ENCODE measurements around the gene MAN1B1.

Gene MAN1B1

DNA sequence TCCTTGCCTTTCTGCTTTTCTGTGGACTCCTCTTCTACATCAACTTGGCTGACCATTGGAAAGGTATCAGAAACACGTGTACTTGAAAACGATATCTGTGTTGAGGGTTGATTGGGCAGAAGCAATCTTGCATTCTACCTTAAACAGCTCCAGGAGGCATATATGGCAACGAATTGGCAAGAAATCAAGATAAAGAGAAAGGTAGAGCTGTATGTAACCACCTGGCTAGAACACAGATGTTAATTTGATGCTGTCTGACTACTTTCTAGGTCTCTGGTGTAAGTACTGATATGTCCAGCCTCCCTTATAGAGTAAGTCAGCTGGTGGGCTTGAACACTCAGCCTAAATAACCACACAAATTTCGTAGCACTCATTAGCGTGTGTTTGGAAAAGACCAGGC is 1.3 kb downstream of the MAN1B1 start:
- no peak for DNase-seq

DNA sequence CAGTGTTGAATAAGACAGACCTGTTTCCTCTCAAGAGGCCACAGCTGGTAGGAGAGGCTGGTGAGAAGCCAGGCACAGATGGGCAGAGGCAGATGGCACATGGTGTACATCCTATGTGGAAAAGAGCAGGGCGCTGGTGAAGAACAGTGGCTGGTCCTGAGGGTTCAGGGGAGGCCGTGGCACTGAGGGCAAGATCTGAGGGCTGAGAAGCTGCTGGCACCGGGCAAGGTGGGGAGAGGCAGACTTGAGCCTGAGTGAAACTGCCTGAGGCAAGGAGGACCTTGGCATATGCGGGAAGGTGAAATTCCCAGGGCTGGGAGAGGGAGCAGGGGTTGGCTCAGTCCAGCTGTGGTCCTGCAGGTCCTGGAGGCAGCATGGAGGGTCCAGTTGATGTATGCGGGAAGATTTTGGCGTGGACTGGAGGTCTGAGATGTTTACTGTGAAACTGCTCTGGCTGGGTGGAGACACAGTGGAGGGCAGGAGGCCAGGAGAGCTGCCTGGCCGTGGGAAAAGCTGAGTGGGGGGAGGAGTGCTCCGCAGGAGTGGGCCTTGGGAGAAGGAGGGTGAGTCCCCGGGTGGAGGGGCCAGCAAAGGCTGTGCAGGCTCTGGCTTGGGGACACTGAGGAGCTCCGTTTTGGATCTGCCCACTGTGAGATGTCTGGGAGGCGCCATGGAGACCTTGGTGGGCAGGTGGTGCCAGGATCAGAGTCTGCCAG is 2.6 kb downstream of the MAN1B1 start:
- DNase-seq = no peak

DNA sequence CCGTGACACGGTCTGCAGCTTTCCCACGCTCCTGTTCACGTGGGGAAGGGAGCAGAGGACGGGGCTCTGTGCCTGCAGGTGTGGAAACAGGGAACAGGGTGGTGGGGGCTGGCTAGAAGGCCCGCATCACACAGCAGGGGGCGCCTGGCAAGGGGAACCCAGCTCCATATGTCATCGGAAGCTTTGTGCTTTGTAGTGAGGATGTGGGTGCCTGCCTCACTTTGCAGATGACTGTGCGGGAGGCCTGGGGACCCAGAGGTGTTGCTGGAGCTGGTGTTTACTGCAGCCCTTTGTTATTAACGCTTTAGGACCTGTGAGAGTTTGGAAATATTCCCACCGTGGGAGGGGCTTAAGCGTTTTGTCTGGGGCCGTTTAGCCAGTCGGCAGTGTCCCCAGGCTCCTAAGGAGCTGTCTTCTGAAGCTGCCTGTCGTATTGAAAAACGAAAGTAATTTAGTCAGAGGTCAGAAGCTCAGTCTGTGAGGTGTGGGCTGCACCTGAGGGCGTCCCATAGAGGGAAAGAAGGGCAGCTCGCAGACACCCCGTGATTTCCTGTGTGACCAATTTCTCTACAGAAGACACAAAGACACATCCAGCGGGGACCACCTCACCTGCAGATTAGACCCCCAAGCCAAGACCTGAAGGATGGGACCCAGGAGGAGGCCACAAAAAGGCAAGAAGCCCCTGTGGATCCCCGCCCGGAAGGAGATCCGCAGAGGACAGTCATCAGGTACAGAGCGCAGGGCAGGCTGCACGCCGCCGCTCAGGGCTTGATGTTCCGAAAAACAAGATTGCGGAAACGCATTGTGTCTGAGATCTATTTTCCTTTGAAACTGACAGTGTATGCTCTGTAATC is 9.1 kb downstream of the MAN1B1 start:
- no peak for DNase-seq

DNA sequence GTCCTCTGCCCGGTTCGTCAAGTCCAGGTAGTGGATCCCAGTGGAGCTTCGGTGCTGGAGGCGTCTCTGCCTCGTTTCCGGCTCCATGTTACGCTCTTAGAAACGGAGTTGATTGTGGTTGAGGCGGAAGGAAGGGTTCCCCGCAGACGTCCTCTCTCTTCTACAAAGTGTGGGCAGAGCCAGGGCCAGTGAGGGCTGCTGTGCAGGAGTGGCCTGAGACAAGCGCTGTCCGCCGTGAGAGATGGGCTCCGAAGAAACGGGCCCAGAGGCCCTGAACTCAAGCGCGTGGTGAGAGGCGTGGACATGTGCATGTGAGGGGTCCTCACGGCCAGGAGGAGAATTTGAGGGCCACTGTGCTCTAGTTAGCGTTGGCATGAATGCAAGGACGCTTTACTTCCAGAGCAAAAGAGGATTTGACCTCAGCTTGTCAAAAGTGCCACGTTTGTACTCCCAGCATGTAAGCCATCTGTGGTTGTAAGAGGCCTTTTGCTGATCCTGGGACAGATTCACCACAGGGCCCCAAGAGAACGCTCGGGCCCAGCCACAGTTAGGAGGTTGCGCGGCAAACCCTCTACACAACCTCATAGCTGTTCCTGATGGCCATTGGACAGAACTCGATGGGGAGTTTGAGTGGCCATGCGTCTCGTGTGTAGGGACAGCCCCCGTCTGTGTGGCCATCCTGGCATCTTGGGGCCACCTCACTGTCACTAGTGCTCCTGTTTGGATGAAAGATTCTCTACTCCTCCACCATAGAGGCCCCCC is 10.2 kb downstream of the MAN1B1 start:
- no peak for DNase-seq

DNA sequence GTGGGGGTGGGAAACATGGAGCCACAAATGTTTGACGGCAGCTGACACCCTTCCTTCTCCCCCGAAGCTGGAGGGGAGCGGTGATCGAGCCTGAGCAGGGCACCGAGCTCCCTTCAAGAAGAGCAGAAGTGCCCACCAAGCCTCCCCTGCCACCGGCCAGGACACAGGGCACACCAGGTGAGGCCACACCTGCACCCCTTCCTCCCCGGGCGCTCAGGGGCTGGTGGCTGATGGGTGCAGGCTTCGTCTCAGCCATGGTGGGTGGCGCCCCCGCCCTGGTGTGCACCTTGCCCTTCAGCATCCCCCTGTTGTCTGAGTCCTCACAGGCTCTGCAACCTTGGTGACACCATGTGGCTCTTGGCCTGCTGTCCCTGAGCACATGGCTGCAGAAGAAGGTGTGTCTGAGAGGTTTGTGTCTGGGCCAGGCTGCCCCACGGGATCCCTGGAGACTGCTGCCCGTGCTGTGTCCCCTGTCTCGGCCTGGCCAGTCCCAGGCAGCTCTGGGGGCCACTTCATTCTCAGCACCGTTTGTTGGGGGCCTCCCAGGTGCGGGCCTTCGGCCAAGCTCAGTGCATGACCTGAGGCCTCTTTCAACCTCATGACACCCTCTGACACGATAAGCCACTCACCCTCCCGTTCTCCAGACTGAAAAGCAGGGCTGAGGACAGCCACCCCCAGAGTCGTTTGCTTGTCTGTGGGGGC is 11.1 kb downstream of the MAN1B1 start:
- DNase-seq = no peak

DNA sequence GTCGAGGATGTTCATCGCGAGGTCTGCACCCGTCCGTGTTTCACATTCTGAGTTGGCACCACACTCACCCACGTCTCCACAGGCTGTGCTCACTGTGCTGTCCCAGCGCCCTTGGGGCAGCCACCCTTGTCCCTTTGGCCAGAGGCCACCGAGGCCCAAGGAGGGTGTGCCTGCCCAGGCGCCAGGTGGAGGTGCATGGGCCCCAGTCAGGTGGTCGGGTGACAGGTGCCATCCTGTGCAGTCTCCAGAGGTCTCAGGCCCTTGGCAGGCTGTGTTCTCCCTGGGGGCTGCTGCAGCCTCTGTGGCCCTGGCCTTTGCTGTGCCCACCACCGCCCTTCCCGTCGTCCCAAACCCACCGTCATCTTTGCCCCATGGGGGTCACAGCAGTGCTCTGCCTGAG is 12.4 kb downstream of the MAN1B1 start:
- DNase-seq = no peak

DNA sequence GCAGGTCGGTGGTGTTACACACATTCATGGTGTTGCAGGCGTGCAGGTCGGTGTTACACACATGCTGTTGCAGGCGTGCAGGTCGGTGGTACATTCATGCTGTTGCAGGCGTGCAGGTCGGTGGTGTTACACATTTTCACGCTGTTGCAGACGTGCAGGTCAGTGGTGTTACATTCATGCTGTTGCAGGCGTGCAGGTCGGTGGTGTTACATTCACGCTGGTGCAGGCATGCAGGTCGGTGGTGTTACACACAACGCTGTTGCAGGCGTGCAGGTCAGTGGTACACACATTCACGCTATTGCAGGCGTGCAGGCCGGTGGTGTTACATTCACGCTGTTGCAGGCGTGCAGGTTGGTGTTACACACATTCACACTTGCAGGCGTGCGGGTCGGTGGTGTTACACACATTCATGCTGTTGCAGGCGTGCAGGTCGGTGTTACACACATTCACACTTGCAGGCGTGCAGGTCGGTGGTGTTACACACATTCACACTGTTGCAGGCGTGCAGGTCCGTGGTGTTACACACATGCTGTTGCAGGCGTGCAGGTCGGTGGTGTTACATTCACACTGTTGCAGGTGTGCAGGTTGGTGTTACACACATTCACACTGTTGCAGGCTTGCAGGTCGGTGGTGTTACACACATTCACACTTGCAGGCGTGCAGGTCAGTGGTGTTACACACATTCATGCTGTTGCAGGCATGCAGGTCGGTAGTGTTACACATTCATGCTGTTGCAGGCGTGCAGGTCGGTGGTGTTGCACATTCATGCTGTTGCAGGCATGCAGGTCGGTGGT is 16.6 kb downstream of the MAN1B1 start:
- no peak for DNase-seq

DNA sequence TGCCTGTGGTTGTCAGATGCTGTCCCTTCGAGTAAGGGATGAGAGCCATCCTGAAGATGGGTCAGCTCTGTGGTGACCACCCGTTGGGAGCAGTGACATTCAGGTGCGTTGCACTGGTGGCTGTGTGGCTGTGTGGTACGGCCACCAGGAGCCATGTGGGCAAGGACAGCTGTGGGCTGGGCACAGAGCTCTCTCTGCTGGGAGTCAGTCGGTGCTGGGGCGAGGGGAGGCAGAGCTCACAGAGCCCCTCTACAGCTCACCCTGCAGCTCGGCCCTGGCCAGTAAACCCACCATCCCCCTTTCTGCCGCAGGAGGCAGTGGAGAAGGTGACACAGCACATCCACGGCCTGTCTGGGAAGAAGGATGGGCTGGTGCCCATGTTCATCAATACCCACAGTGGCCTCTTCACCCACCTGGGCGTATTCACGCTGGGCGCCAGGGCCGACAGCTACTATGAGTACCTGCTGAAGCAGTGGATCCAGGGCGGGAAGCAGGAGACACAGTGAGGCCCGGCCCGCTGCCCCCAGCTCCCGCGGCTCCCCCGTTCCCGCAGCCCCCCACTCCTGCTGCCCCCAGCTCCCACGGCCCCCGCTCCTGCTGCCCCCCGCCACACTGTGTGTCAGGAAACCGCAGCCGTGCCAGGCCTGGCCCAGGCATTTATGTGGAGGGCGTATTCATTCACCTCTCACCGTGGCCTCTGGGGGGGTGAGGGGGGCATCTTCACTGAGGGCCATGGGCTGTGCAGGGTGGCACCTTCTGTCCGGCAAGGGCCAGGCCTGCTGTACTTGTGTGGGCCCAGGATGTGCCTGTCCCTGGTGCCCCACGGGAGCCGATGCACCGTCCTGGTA is 19.3 kb downstream of the MAN1B1 start:
- DNase-seq = no peak

DNA sequence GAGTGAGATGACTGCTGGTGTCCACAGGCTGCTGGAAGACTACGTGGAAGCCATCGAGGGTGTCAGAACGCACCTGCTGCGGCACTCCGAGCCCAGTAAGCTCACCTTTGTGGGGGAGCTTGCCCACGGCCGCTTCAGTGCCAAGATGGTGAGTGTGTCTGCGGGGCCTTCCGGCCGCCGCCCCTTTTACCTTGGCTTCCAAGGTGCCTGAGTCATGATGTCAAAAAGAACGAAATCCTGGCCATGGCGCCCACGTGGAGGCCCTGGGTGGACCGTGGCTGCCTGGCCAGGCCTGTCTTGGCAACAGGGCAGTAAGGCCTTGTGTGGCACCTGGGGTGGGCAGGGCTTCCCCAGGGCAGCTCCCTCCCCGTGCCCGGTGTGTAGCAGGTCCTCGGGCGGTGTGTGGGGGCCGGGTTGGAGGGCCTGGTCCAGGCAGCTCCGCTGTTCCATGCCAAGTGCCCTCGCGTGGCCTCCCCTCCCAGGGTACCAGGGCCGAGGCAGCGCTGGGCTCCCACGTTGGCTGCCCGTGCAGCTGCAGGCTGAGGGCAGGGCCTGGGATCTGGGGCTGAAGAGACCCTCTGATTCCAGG is 20.0 kb downstream of the MAN1B1 start:
- DNase-seq = no peak

DNA sequence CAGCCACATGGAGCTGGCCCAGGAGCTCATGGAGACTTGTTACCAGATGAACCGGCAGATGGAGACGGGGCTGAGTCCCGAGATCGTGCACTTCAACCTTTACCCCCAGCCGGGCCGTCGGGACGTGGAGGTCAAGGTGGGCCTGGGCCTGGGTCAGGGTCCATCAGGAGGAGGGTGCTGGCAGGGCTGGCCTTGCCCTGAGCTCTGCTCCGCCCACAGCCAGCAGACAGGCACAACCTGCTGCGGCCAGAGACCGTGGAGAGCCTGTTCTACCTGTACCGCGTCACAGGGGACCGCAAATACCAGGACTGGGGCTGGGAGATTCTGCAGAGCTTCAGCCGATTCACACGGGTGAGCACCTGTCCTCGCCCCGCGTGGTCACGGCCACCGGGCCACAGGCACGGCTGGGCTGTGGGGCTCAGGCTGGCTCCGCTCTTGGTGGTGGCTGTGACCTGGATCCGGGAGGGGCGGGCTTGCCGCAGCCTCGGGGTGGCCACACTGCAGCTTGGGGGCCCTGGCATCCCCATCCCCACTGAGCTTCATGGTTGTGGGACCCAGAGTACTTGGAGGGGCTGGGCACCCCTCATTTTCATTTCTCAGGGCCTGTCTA is 20.6 kb downstream of the MAN1B1 start:
- no peak for DNase-seq

DNA sequence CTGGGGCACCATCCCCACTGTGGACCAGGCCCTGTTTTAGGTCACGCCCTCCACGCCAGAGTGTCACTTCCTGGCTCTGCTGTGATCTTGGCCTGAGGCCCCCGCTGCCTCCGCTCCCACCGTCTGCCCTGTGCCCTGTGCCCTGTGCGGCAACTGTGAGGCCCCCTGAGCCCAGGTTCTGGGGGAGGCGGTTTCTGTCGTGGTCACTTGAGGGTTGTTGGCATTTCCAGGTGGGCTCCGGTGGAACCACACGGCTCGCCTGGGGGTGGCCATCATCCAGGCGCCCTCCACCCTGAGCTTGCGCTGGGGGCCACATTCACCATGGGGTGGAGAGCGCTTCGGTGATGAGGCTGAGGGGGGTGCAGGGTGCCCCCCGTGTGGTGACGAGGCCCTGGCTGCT is 21.2 kb downstream of the MAN1B1 start:
- DNase-seq = no peak

DNA sequence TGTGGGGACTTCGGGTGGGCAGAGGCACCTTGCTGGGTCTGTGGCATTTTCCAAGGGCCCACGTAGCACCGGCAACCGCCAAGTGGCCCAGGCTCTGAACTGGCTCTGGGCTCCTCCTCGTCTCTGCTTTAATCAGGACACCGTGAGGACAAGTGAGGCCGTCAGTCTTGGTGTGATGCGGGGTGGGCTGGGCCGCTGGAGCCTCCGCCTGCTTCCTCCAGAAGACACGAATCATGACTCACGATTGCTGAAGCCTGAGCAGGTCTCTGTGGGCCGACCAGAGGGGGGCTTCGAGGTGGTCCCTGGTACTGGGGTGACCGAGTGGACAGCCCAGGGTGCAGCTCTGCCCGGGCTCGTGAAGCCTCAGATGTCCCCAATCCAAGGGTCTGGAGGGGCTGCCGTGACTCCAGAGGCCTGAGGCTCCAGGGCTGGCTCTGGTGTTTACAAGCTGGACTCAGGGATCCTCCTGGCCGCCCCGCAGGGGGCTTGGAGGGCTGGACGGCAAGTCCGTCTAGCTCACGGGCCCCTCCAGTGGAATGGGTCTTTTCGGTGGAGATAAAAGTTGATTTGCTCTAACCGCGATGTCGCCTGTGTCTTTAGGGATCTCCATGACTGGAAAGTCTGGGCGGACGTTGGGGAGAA is 21.9 kb downstream of the MAN1B1 start:
- no peak for DNase-seq

DNA sequence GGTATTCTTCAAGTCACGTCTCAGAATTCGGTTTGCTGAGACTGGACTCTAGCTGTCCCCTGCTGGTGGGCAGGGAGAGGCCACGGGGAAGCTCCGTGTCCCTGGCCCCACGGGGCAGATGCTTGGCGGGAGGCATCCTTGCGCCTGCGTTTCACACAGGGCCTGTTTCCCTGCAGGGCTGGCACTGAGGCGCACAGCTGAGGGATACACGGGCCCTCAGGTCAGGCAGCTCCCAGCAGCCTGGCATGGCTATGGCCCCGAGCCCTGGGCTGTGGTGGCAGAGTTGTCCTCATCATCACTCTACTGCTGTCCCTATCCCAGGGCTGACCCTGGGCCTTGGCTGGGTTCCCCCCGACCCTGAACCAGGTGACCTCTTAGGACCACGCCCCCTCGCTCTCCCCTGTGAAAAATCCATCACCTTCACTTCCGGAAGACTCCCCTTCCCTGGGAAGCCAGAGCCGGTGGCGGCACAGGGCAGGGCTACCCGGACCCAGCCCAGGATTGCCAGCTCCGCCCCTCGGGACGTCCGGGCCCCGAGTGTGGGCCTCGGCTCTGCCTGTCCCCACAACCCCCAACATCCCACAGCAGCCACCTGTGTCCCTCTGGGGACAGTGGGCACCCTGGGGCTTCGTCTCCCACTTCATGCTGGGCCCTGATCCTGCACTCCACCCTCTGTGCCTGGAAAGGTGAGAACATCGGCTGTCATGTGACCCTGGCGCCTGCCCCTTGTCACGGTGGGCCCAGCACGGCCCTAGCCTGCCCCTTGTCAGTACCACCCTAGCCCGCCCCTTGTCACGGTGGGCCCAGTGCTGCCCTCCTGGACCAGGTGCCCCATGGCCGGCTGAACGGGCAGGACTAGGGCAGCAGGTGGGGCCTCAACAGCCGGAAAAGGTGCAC is 22.7 kb downstream of the MAN1B1 start:
- DNase-seq = no peak

DNA sequence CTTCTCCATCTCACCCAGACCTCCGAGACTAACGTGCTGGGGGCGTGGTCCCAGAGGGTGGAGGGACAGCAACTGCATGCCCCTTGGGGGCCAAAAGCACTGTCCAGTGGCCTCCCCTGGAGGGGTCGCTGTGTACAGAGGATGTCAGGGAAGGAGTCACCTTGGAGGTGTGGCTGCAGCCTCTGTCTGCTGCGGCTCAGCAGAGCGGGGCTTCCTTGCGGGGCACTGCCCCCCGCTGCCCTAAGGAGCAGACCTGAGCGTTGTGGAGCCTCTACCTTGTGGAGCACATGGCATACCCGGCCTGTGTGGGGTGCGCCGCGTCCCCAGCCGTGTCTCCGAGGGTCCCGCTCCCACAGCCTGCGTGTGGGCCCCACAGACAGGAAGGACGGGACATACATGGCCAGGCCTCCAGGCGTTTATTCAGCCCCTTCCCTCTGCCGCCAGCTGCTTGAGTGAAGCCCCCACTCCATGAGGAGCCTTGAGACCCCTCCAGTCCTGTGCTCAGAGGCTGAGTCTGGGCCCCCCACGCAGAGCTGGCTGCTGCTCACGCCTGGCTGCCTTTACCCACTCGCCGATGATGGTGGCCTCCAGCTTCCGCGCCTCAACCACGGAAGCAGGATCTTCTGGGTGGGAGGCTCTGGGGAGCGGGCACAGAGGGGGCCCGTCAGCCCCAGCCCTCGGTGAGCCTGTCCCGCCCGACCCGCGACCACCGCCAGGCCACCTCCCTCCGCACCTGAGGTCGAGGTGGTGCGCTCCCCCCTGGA is 23.5 kb downstream of the MAN1B1 start:
- DNase-seq = no peak

DNA sequence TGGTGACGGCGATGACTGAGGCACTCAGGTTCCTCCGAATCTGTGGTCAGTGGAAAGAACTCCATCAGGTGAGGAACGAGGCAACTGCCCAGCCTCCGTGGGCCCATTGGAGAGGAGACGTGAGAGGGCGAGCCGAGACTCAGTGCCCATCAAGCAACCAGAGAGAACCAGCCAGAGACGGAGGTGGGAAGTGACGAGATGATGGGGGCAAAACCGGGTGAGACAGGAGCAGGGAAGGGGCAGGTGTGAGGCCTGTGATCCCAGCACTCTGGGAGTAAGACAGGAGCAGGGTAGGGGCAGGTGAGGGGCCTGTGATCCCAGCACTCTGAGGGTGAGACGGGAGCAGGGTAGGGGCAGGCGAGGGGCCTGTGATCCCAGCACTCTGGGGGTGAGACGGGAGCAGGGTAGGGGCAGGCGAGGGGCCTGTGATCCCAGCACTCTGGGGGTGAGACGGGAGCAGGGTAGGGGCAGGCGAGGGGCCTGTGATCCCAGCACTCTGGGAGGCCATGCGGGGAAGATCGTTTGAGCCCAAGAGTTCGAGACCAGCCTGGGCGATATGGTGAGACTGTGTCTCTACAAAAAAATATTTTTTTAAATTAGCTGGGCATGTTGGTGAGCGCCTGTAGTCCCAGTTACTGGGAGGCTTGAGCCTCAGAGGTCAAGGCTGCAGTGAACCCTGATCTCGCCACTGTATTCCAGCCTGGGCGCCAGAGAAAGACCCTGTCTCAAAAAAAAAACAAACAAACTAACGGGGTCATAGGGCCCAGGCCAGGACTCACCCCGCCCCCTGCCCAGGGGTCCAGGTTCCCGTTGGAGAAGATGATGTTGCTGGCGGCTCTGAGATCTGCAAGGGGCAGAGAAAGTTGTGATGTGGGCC is 24.4 kb downstream of the MAN1B1 start:
- DNase-seq = no peak

DNA sequence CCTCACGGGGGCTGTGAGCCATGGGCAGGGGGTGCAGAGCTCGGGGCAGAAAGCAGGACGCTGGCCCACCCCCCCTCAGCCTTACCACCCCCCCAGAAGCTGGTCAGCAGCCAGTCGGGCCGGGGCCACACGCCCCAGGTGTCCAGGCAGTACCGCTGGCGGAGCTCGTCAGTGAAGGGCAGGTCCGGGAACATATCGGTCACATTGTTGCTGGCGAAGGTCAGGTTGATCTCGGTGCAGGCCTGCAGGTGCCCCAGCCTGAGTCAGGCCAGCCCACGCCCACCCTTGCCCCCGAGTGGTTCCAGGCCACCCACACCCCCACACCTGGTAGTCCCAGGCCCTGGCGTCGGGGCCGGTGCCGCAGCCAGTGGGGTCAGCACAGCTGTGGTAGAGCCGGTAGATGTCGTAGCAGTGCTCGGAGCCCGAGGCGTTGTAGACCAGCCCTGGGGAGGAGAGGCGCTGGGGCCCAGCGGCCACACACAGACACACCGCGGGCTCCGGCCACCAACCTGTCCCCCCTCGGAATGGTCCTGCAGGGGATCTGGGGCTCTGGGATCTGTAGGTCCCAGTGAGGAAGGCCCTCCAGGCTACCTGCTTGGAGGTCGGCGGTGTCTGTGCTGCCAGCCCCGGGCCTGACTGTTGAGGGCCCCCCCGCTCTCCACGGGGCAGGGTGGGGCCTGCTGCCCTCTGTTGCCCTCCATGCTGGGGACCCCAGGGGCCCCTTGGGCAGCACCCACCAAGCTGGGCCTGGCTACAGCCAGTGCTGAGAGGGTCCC is 25.2 kb downstream of the MAN1B1 start:
- no peak for DNase-seq
